Measurements from ENCODE around the gene CD151. TPM values are rescaled to one million over a fixed set of nuclear protein-coding genes. Genes with fewer than 3 reads are reported as not detected.

The CD151 gene
- total RNA-seq, 2 experiments from 2014 or later, result 0.28 to 0.84 TPM

- ChIA-PET POLR2A (no interaction called here), CTCF (ENCODE audit: unreplicated experiment) (no interaction called here)
- H3K79me2 ChIP-seq (ENCODE audit: insufficient read depth, low read depth, low read length), result peaks cover 20% of the 10 kb centered on the region
- no peaks in the 10 kb centered on the region for H3K9me2 ChIP-seq (ENCODE audit: insufficient read depth, low read length)
- H4K20me1 ChIP-seq (ENCODE audit: insufficient read depth, low read length), result no peaks in the 10 kb centered on the region
- DNase-seq (ENCODE audit: low spot score), result no peak
- H3K4me2 ChIP-seq (ENCODE audit: low read length), result no peak overlapping the region
- peaks cover 34% of the 10 kb centered on the region for H3K4me1 ChIP-seq (ENCODE audit: insufficient read depth, low read length, poor library complexity, severe bottlenecking)
- BruUV-seq (replicated peaks), result no TSS peak
- intact Hi-C loops (cut with micrococcal nuclease; ENCODE audit: unreplicated experiment), result no loop called here
- H2AFZ ChIP-seq (ENCODE audit: low read length), result no peak overlapping the region
- TF ChIP-seq EZH2phosphoT487 (IDR thresholded peaks at IDR 0.05; ENCODE audit: borderline replicate concordance, low read depth, low read length), result no peak
- no peak for TF ChIP-seq CTCF (conservative IDR thresholded peaks at IDR 0.05; ENCODE audit: low read length)
- H3K4me3 ChIP-seq (ENCODE audit: low read depth, low read length, poor library complexity, severe bottlenecking), result no peak overlapping the region
- H3K27ac ChIP-seq (ENCODE audit: low read depth, low read length, poor library complexity, severe bottlenecking), result no peak overlapping the region
- H3K9me3 ChIP-seq (ENCODE audit: low read length), result no peaks in the 10 kb centered on the region
- H3K36me3 ChIP-seq (ENCODE audit: insufficient read depth, low read length), result peaks cover 21% of the 10 kb centered on the region; the same call in 1 of the 2 replicates
Measured at GRCh38 chr11:793556-793955, 39.2 kb upstream of the CD151 start.

- intact Hi-C loops (cut with micrococcal nuclease; ENCODE audit: unreplicated experiment), result no loop called here
Measured at GRCh38 chr11:794013-794765, 38.6 kb upstream of the CD151 start.

More at GRCh38 chr11:794013-794765, 38.6 kb upstream of the CD151 start:
- H3K4me1 ChIP-seq (ENCODE audit: insufficient read depth, low read length, poor library complexity, severe bottlenecking), result peaks cover 28% of the 10 kb centered on the region
- no peak overlapping the region for H3K27ac ChIP-seq (ENCODE audit: low read depth, low read length, poor library complexity, severe bottlenecking)
- no peak for TF ChIP-seq CTCF (conservative IDR thresholded peaks at IDR 0.05; ENCODE audit: low read length)
- no peaks in the 10 kb centered on the region for H3K9me2 ChIP-seq (ENCODE audit: insufficient read depth, low read length)
- H3K79me2 ChIP-seq (ENCODE audit: insufficient read depth, low read depth, low read length), result peaks cover 13% of the 10 kb centered on the region; the same call in 1 of the 2 replicates
- no peaks in the 10 kb centered on the region for H4K20me1 ChIP-seq (ENCODE audit: insufficient read depth, low read length)
- peak overlapping the region; percentile 98 for H3K4me2 ChIP-seq (ENCODE audit: low read length)
- H3K4me3 ChIP-seq (ENCODE audit: low read depth, low read length, poor library complexity, severe bottlenecking), result no peak overlapping the region
- CTCF ChIA-PET (ENCODE audit: unreplicated experiment), result no interaction called here
- peaks cover 25% of the 10 kb centered on the region; the same call in 1 of the 2 replicates for H3K36me3 ChIP-seq (ENCODE audit: insufficient read depth, low read length)
- no peak for DNase-seq (ENCODE audit: low spot score)
- H3K9me3 ChIP-seq (ENCODE audit: low read length), result no peaks in the 10 kb centered on the region
- BruUV-seq (replicated peaks), result no TSS peak
- no peak overlapping the region for H2AFZ ChIP-seq (ENCODE audit: low read length)
- POLR2A ChIA-PET, result no interaction called here
